Natural killer cell (primary cell): Measurements from ENCODE around the gene OR10G3. TPM values are rescaled to one million over a fixed set of nuclear protein-coding genes. Genes with fewer than 3 reads are reported as not detected.
"Not testable (repeated sequence)": the region's sequence is repeated elsewhere in the genome, so short reads cannot be mapped to it uniquely, and the experiment has no call there.

Experiments used
- ATAC-seq, 3 donors: fragments of 150-1000 bp in 2 of 3; fragments of 200-7000 bp in 1 of 3; cut with Tn5 transposase; 1 replicate in 1 of 3; 2 replicates in 2 of 3; pipeline ENCODE4 v1.10.0; 2021; ENCODE audit warnings: mild to moderate bottlenecking in 2 of 3, moderate library complexity in 2 of 3
- DNase-seq, 2 donors: peaks; one replicate each; pipeline versions ENCODE4 v3.0.0 to v3.0.0-alpha.2; 2013 to 2021; ENCODE audit warnings: mixed read lengths in 1 of 2
- H3K27ac ChIP-seq: one replicate; pipeline ENCODE4 v1.5.1; 2013; ENCODE audit warnings: mild to moderate bottlenecking, low read length
- H3K27me3 ChIP-seq: one replicate; pipeline ENCODE4 v1.6.1; 2013; ENCODE audit warnings: low read length; ENCODE audit not compliant: control insufficient read depth, insufficient read depth
- H3K36me3 ChIP-seq: one replicate; pipeline ENCODE4 v1.6.1; 2013; ENCODE audit warnings: low read length; ENCODE audit not compliant: control insufficient read depth, insufficient read depth
- H3K4me1 ChIP-seq: one replicate; pipeline ENCODE4 v1.6.1; 2013; ENCODE audit warnings: low read length; ENCODE audit not compliant: control insufficient read depth, insufficient read depth
- H3K4me3 ChIP-seq: one replicate; pipeline ENCODE4 v1.5.1; 2013; ENCODE audit warnings: low read length
- H3K9me3 ChIP-seq: one replicate; pipeline ENCODE4 v1.6.1; 2013; ENCODE audit warnings: low read length; ENCODE audit not compliant: control insufficient read depth, insufficient read depth
- H3K27ac Mint-ChIP-seq, 2 donors: one replicate each; pipeline ENCODE4 v1.8.0; 2022; ENCODE audit warnings: mild to moderate bottlenecking in 2 of 2, mixed read lengths in 2 of 2, moderate library complexity in 1 of 2
- H3K27me3 Mint-ChIP-seq, 2 donors: one replicate each; pipeline ENCODE4 v1.8.0; 2022; ENCODE audit warnings: low read depth in 2 of 2, mixed read lengths in 2 of 2
- H3K36me3 Mint-ChIP-seq: one replicate; pipeline ENCODE4 v1.8.0; 2022; ENCODE audit warnings: mixed read lengths
- H3K4me1 Mint-ChIP-seq, 2 donors: one replicate each; pipeline ENCODE4 v1.8.0; 2022; ENCODE audit warnings: mixed read lengths in 2 of 2
- H3K4me3 Mint-ChIP-seq: one replicate; pipeline ENCODE4 v1.8.0; 2022; ENCODE audit warnings: mild to moderate bottlenecking, moderate library complexity, mixed read lengths
- H3K9me3 Mint-ChIP-seq, 2 donors: one replicate each; pipeline ENCODE4 v1.8.0; 2022; ENCODE audit warnings: mixed read lengths in 2 of 2
- WGBS: methylation state at CpG from one replicate; pipeline ENCODE4 v1.1.7; 2013; ENCODE audit warnings: missing lambda C conversion rate; ENCODE audit not compliant: insufficient coverage; 5-methylcytosine and 5-hydroxymethylcytosine counted together
- intact Hi-C: fragments of 100-400 bp; cut with micrococcal nuclease; formaldehyde crosslinking; loops from one replicate; pipeline ENCODE4 v1.14.2; 2022
- total RNA-seq, 4 donors: library from RNA; stranded (reverse); fragments of 120-200 nt in 1 of 4; gene quantifications; one replicate each; pipeline versions ENCODE4 v1.2.3 to v1.2.4, GENCODE V29; 2013 to 2022
- TF ChIP-seq, protein P1 (sequence below): fragments of 200-600 bp; IDR thresholded peaks from one replicate; pipeline ENCODE4 v1.8.0; 2022; ENCODE audit warnings: antibody characterized with exemption

Gene OR10G3
- total RNA-seq, 3 donors from 2014 or later (not counting 1 experiment from before 2014, with no cell fraction given) = not detected

GRCh38 chr14:21557084-21557901 is 22.6 kb downstream of the OR10G3 start:
- Histone ChIP-seq H3K4me1 (peaks cover 5% of the 10 kb centered on the region), H3K4me3 (no peak overlapping the region), H3K27ac (no peak overlapping the region), H3K36me3 (no peaks in the 10 kb centered on the region), H3K27me3 (no peaks in the 10 kb centered on the region), H3K9me3 (no peaks in the 10 kb centered on the region)
- intact Hi-C loops = loop anchor here (1.0 to 2.0 kb wide), 3 partner anchors 12 to 120 kb away; no protein-coding TSS in a partner anchor
- peaks cover 6% of the 10 kb centered on the region in 2 donors for H3K4me1 Mint-ChIP-seq
- DNase-seq (peak; percentile 48 to 92), ATAC-seq (peak; percentile 72 to 80 (median 78))
- H3K27ac Mint-ChIP-seq = peak overlapping the region in 1 of 2 donors; percentile 58
- 74% methylated on average over 3 of the region's 11 CpGs for WGBS
- no peaks in the 10 kb centered on the region for H3K27me3 Mint-ChIP-seq
- H3K9me3 Mint-ChIP-seq = no peaks in the 10 kb centered on the region
- H3K36me3 Mint-ChIP-seq = no peaks in the 10 kb centered on the region
- TF ChIP-seq, protein P1, sequence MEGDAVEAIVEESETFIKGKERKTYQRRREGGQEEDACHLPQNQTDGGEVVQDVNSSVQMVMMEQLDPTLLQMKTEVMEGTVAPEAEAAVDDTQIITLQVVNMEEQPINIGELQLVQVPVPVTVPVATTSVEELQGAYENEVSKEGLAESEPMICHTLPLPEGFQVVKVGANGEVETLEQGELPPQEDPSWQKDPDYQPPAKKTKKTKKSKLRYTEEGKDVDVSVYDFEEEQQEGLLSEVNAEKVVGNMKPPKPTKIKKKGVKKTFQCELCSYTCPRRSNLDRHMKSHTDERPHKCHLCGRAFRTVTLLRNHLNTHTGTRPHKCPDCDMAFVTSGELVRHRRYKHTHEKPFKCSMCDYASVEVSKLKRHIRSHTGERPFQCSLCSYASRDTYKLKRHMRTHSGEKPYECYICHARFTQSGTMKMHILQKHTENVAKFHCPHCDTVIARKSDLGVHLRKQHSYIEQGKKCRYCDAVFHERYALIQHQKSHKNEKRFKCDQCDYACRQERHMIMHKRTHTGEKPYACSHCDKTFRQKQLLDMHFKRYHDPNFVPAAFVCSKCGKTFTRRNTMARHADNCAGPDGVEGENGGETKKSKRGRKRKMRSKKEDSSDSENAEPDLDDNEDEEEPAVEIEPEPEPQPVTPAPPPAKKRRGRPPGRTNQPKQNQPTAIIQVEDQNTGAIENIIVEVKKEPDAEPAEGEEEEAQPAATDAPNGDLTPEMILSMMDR = peak; percentile 75
- H3K4me3 Mint-ChIP-seq = peak overlapping the region; percentile 45

GRCh38 chr14:21556378-21557083 is 23.3 kb downstream of the OR10G3 start:
- H3K4me1 ChIP-seq = peaks cover 5% of the 10 kb centered on the region
- TF ChIP-seq, protein P1 = no peak
- H3K4me3 ChIP-seq = no peak overlapping the region
- no peaks in the 10 kb centered on the region for H3K27me3 ChIP-seq
- WGBS = 95% methylated on average over 4 of the region's 5 CpGs
- intact Hi-C loops = loop anchor here (1.0 to 2.0 kb wide), 3 partner anchors 13 to 120 kb away; no protein-coding TSS in a partner anchor
- no peaks in the 10 kb centered on the region for H3K9me3 ChIP-seq
- no peak overlapping the region for H3K27ac ChIP-seq
- H3K27me3 Mint-ChIP-seq = no peaks in the 10 kb centered on the region
- H3K4me1 Mint-ChIP-seq = peaks cover 6% of the 10 kb centered on the region in 2 donors
- no peaks in the 10 kb centered on the region for H3K9me3 Mint-ChIP-seq
- no peak for ATAC-seq
- no peak for DNase-seq
- no peaks in the 10 kb centered on the region for H3K36me3 ChIP-seq
- H3K27ac Mint-ChIP-seq = peak overlapping the region in 1 of 2 donors; percentile 8
- no peak overlapping the region for H3K4me3 Mint-ChIP-seq
- no peaks in the 10 kb centered on the region for H3K36me3 Mint-ChIP-seq

- Mint-ChIP-seq H3K36me3 (no peaks in the 10 kb centered on the region), H3K4me3 (no peak overlapping the region), H3K9me3 (no peaks in the 10 kb centered on the region), H3K4me1 (peaks cover 6% of the 10 kb centered on the region in 2 donors), H3K27ac (no peak overlapping the region), H3K27me3 (peaks cover 0 to 4% of the 10 kb centered on the region in 2 donors)
- no peak overlapping the region for H3K4me3 ChIP-seq
- no peaks in the 10 kb centered on the region for H3K9me3 ChIP-seq
- H3K27me3 ChIP-seq = no peaks in the 10 kb centered on the region
- H3K4me1 ChIP-seq = peaks cover 5% of the 10 kb centered on the region
- no peak for DNase-seq
- intact Hi-C loops = no loop called here
- ATAC-seq = no peak
- 100% methylated on average over 1 of the region's 3 CpGs for WGBS
- H3K36me3 ChIP-seq = no peaks in the 10 kb centered on the region
- TF ChIP-seq, protein P1 = no peak
- no peak overlapping the region for H3K27ac ChIP-seq
Observed at GRCh38 chr14:21553266-21553665, 26.6 kb downstream of the OR10G3 start.

DNA sequence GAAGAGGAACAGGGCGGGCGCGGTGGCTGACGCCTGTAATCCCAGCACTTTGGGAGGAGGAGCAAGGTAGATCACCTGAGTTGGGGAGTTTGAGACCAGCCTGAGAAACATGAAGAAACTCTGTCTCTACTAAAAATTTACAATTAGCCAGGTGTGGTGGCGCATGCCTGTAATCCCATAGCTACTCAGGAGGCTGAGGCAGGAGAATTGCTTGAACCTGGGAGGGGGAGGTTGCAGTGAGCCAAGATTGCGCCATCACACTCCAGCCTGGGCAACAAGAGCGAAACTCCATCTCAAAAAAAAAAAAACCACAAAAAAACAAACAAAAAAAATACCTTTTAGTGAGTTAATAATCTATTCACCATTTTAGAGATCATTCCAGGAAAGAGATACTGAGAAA is 35.3 kb downstream of the OR10G3 start:
- H3K36me3 ChIP-seq, ATAC-seq, intact Hi-C loops, H3K36me3 Mint-ChIP-seq, H3K4me1 ChIP-seq, H3K4me3 ChIP-seq, H3K4me1 Mint-ChIP-seq, H3K9me3 Mint-ChIP-seq, DNase-seq, H3K4me3 Mint-ChIP-seq, H3K27ac Mint-ChIP-seq, H3K27ac ChIP-seq, H3K27me3 ChIP-seq, H3K9me3 ChIP-seq: not testable (repeated sequence)
- H3K27me3 Mint-ChIP-seq = peaks cover 13 to 19% of the 10 kb centered on the region in 2 donors
- WGBS = no CpG with 5 or more reads among the region's 7 CpGs
